Measurements from ENCODE around the gene MRPL32. TPM values are rescaled to one million over a fixed set of nuclear protein-coding genes. Genes with fewer than 3 reads are reported as not detected.

The MRPL32 gene
- total and polyA plus RNA-seq, 2 of the 13 experiments (the other 11 are each of a cell fraction or from before 2014, with no cell fraction given) = 39.0 to 81.2 TPM

- TF ChIP-seq HNF1A (IDR thresholded peaks at IDR 0.05; ENCODE audit: low read depth) = no peak
- peak; percentile 58; the same call in 1 of the 2 replicates for TF ChIP-seq HNF1A (CRISPR knock-in tag; IDR thresholded peaks at IDR 0.05; ENCODE audit: borderline replicate concordance)
- TF ChIP-seq ZNF704 (CRISPR knock-in tag; IDR thresholded peaks at IDR 0.05; ENCODE audit: borderline replicate concordance) = peak; percentile 86
- peak; percentile 83; the same call in 2 of the 3 replicates for TF ChIP-seq MXI1 (IDR thresholded peaks at IDR 0.05; ENCODE audit: borderline replicate concordance, low read depth, low read length)
- no peak; the same call in 1 of the 2 replicates for TF ChIP-seq BCL6 (CRISPR knock-in tag; IDR thresholded peaks at IDR 0.05)
- peak; percentile 61; the same call in 1 of the 2 replicates for TF ChIP-seq ZNF784 (CRISPR knock-in tag; IDR thresholded peaks at IDR 0.05; ENCODE audit: borderline replicate concordance)
- TF ChIP-seq FOXA1 (IDR thresholded peaks at IDR 0.05) = no peak
- TF ChIP-seq FOXA1 (CRISPR knock-in tag; IDR thresholded peaks at IDR 0.05) = peak; percentile 32; the same call in 1 of the 2 replicates
- TF ChIP-seq KMT2A (CRISPR knock-in tag; IDR thresholded peaks at IDR 0.05) = peak; percentile 63; the same call in 1 of the 2 replicates
- no peak; the same call in none of the 2 replicates for TF ChIP-seq TGIF2 (CRISPR knock-in tag; IDR thresholded peaks at IDR 0.05)
- TF ChIP-seq ZSCAN5A (CRISPR knock-in tag; IDR thresholded peaks at IDR 0.05; ENCODE audit: borderline replicate concordance) = peak; percentile 51; the same call in 1 of the 2 replicates
- TF ChIP-seq ZUFSP (CRISPR knock-in tag; IDR thresholded peaks at IDR 0.05; ENCODE audit: borderline replicate concordance) = no peak
- peak; percentile 82 for TF ChIP-seq UBTF (CRISPR knock-in tag; IDR thresholded peaks at IDR 0.05)
- TF ChIP-seq SIX4 (CRISPR knock-in tag; IDR thresholded peaks at IDR 0.05) = no peak
Observed at GRCh38 chr7:42911454-42912447, 20.4 kb upstream of the MRPL32 start, which contains the start of gene C7orf25 (continued).
